SU-DHL-6 (cell line): Measurements from ENCODE around the gene SNX30.

ENCODE experiments used
- H2AFZ ChIP-seq: fragments of 200-600 bp; sonication (generic); 2 replicates; pipeline ENCODE4 v1.6.1; 2014; ENCODE audit warnings: low read depth, mild to moderate bottlenecking, moderate library complexity, mixed read lengths, antibody characterized with exemption, low read length; ENCODE audit not compliant: severe bottlenecking
- H3F3A ChIP-seq: fragments of 200-600 bp; shearing (Covaris generic); 2 replicates; pipeline ENCODE4 v1.6.0; 2016; ENCODE audit warnings: antibody characterized with exemption, mild to moderate bottlenecking; ENCODE audit not compliant: insufficient read depth
- H3K27ac ChIP-seq: fragments of 200-600 bp; sonication (generic); 2 replicates; pipeline ENCODE4 v1.5.1; 2016; ENCODE audit warnings: low read depth, mild to moderate bottlenecking, low read length, moderate library complexity, mixed read lengths
- H3K27me3 ChIP-seq: fragments of 200-600 bp; sonication (generic), shearing (Covaris generic); 2 replicates; pipeline ENCODE4 v1.6.0; 2014; ENCODE audit warnings: mild to moderate bottlenecking, low read length
- H3K36me3 ChIP-seq: fragments of 200-600 bp; sonication (generic); 2 replicates; pipeline ENCODE4 v1.6.1; 2014; ENCODE audit warnings: mild to moderate bottlenecking, low read length, mixed read lengths
- H3K4me2 ChIP-seq: fragments of 300-600, 200-600 bp; shearing (Covaris generic), sonication (generic); 2 replicates; pipeline ENCODE4 v1.6.0; 2014; ENCODE audit warnings: low read length, low read depth, mild to moderate bottlenecking; ENCODE audit not compliant: poor library complexity, severe bottlenecking
- H3K4me3 ChIP-seq: fragments of 200-600 bp; sonication (generic); 2 replicates; pipeline ENCODE4 v1.5.1; 2014; ENCODE audit warnings: antibody characterized with exemption, low read length, mild to moderate bottlenecking, mixed read lengths; ENCODE audit not compliant: insufficient read depth, poor library complexity, severe bottlenecking
- H3K79me2 ChIP-seq: fragments of 200-600 bp; sonication (generic); 2 replicates; pipeline ENCODE4 v1.6.1; 2014; ENCODE audit warnings: mild to moderate bottlenecking, low read length, moderate library complexity; ENCODE audit not compliant: insufficient read depth
- H3K9ac ChIP-seq: fragments of 200-600 bp; sonication (generic); 2 replicates; pipeline ENCODE4 v1.7.0; 2014; ENCODE audit warnings: mild to moderate bottlenecking, low read length
- H3K9me2 ChIP-seq: fragments of 200-600 bp; sonication (generic); replicated peaks from 2 replicates; pipeline ENCODE4 v1.6.1; 2014; ENCODE audit warnings: low read length; ENCODE audit not compliant: insufficient read depth
- H3K9me3 ChIP-seq: fragments of 200-600 bp; sonication (generic); 2 replicates; pipeline ENCODE4 v1.6.1; 2014; ENCODE audit warnings: low read length, mixed read lengths; ENCODE audit not compliant: insufficient read depth
- H4K20me1 ChIP-seq: fragments of 200-600 bp; sonication (generic); 2 replicates; pipeline ENCODE4 v1.6.1; 2014; ENCODE audit warnings: low read depth, mild to moderate bottlenecking, antibody characterized with exemption, low read length, moderate library complexity, mixed read lengths
- EZH2phosphoT487 ChIP-seq: fragments of 200-600 bp; sonication (generic), shearing (Covaris generic); conservative IDR thresholded peaks from 2 replicates; pipeline ENCODE4 v1.6.1; 2018; ENCODE audit warnings: mild to moderate bottlenecking, antibody characterized with exemption, low read length, moderate library complexity, mixed read lengths
- TF ChIP-seq, protein P1 (sequence below): fragments of 200-600 bp; sonication (generic); IDR thresholded peaks from one replicate; pipeline ENCODE4 v1.5.1; 2017; ENCODE audit warnings: antibody characterized with exemption, mild to moderate bottlenecking, low read length, moderate library complexity; ENCODE audit not compliant: insufficient read depth, poor library complexity, severe bottlenecking

Gene SNX30

DNA sequence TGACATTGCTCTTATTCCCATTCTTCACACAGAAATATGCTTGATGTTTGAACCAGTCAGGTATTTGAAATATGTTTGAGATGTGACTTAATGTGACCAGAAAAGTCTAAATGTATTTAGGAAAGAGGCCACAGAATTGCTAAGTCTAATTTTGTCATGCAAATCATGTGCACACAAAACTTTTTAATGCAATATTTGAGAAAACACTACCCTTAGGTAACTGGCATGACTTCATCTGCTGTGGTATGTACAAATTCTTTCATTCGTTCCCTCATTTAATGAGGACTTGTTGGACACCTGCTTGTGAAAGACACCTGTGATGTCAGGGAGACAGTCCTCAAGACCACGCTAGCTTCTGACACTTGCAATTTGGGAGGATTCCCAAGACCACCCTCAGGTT, 161.2 kb downstream of the SNX30 start:
- H3F3A ChIP-seq = no peaks in the 10 kb centered on the region
- H2AFZ ChIP-seq = no peak overlapping the region
- no peaks in the 10 kb centered on the region for H3K27me3 ChIP-seq
- H3K9me3 ChIP-seq = no peaks in the 10 kb centered on the region
- no peak overlapping the region for H3K27ac ChIP-seq
- H3K9me2 ChIP-seq = no peaks in the 10 kb centered on the region
- no peak overlapping the region for H3K4me3 ChIP-seq
- no peak overlapping the region for H3K4me2 ChIP-seq
- H4K20me1 ChIP-seq = no peaks in the 10 kb centered on the region
- H3K9ac ChIP-seq = no peak overlapping the region
- TF ChIP-seq EZH2phosphoT487 = no peak
- TF ChIP-seq, protein P1, sequence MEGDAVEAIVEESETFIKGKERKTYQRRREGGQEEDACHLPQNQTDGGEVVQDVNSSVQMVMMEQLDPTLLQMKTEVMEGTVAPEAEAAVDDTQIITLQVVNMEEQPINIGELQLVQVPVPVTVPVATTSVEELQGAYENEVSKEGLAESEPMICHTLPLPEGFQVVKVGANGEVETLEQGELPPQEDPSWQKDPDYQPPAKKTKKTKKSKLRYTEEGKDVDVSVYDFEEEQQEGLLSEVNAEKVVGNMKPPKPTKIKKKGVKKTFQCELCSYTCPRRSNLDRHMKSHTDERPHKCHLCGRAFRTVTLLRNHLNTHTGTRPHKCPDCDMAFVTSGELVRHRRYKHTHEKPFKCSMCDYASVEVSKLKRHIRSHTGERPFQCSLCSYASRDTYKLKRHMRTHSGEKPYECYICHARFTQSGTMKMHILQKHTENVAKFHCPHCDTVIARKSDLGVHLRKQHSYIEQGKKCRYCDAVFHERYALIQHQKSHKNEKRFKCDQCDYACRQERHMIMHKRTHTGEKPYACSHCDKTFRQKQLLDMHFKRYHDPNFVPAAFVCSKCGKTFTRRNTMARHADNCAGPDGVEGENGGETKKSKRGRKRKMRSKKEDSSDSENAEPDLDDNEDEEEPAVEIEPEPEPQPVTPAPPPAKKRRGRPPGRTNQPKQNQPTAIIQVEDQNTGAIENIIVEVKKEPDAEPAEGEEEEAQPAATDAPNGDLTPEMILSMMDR = no peak
- H3K36me3 ChIP-seq = no peaks in the 10 kb centered on the region
- no peaks in the 10 kb centered on the region for H3K79me2 ChIP-seq

DNA sequence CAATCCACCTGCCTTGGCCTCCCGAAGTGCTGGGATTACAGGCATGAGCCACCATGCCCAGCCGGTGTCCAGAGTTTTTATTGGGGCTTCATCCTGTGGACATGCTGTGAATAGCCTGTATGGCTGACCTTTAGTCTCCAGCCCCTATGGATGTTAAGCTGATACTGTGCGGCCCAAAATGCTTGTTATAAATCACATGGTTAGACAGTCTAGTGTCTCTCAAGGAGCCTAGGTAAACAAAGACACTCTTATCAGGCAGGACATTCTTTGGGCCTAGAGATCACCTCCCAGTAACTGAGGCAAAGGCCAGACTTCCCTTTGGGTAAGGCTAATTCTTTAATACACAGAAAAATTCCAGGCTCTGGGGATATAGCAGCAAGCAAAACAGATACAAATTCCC, 162.1 kb downstream of the SNX30 start:
- no peak overlapping the region for H3K9ac ChIP-seq
- no peaks in the 10 kb centered on the region for H3F3A ChIP-seq
- no peaks in the 10 kb centered on the region for H4K20me1 ChIP-seq
- TF ChIP-seq, protein P1 = no peak
- TF ChIP-seq EZH2phosphoT487 = no peak
- no peak overlapping the region for H3K4me2 ChIP-seq
- no peaks in the 10 kb centered on the region for H3K79me2 ChIP-seq
- H3K9me3 ChIP-seq = no peaks in the 10 kb centered on the region
- H3K27me3 ChIP-seq = no peaks in the 10 kb centered on the region
- H3K36me3 ChIP-seq = no peaks in the 10 kb centered on the region
- no peak overlapping the region for H3K27ac ChIP-seq
- H3K4me3 ChIP-seq = no peak overlapping the region
- H3K9me2 ChIP-seq = no peaks in the 10 kb centered on the region
- H2AFZ ChIP-seq = no peak overlapping the region

DNA sequence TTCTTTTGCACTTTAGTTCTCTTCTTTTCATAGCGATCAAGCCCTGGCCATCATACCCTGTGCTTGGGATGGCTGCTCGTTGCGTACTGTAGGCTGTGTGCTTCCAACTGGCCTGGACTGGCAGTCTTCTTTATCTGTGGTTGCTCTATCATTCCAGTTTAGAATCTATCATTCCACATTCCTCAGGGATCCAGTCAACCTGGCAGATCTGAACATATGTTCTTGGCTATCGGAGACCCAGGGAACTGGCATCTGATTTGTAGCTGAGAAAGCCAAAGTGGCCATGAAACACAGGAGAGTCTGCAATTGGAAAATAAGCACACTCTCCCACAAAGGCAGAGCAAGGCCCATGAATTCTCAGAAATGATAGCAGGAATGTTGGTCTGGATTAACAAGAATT, 162.8 kb downstream of the SNX30 start:
- Histone ChIP-seq H3K4me3 (no peak overlapping the region), H2AFZ (no peak overlapping the region), H3F3A (no peaks in the 10 kb centered on the region), H3K79me2 (no peaks in the 10 kb centered on the region), H4K20me1 (no peaks in the 10 kb centered on the region), H3K27ac (no peak overlapping the region), H3K4me2 (no peak overlapping the region), H3K9me3 (no peaks in the 10 kb centered on the region), H3K36me3 (no peaks in the 10 kb centered on the region), H3K9me2 (no peaks in the 10 kb centered on the region), H3K9ac (no peak overlapping the region), H3K27me3 (no peaks in the 10 kb centered on the region)
- no peak for TF ChIP-seq EZH2phosphoT487
- TF ChIP-seq, protein P1 = no peak

DNA sequence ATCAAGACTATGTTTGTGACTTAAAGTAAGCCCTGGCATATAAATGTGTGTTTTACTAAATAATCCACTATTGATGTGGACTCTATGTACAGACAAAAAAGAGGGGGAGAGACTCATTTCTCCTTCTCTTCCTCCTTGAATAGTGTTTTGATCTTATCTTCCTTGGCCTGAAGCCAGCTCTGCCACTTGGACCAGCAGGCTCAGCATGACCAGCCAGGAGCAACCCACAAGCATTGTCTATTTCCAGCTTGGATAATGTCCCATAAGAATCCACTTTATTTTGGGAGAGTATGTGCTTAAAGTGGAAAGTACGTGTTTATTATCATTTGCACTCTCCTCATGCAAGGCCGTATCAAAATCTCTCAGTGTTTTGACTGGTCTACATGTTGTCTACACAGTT, 164.0 kb downstream of the SNX30 start:
- no peaks in the 10 kb centered on the region for H3K36me3 ChIP-seq
- H4K20me1 ChIP-seq = no peaks in the 10 kb centered on the region
- H3K79me2 ChIP-seq = no peaks in the 10 kb centered on the region
- H3K27me3 ChIP-seq = no peaks in the 10 kb centered on the region
- H3K9me3 ChIP-seq = no peaks in the 10 kb centered on the region
- H3K27ac ChIP-seq = no peak overlapping the region
- no peak overlapping the region for H3K4me3 ChIP-seq
- H3F3A ChIP-seq = no peaks in the 10 kb centered on the region
- H3K9ac ChIP-seq = no peak overlapping the region
- no peak overlapping the region for H2AFZ ChIP-seq
- TF ChIP-seq, protein P1 = no peak
- no peak for TF ChIP-seq EZH2phosphoT487
- no peak overlapping the region for H3K4me2 ChIP-seq
- H3K9me2 ChIP-seq = no peaks in the 10 kb centered on the region
